Measurements from ENCODE around the gene POU2F3. TPM values are rescaled to one million over a fixed set of nuclear protein-coding genes. Genes with fewer than 3 reads are reported as not detected.
A peak's percentile ranks its signal among the peaks of the same experiment; 100 is the strongest.
"Not testable (repeated sequence)": the region's sequence is repeated elsewhere in the genome, so short reads cannot be mapped to it uniquely, and the experiment has no call there.

POU2F3 gene
- total RNA-seq, 2 experiments from 2014 or later = not detected

GRCh38 chr11:120248551-120249278 lies 8.8 kb downstream of the POU2F3 start:
- intact Hi-C loops (cut with micrococcal nuclease) = loop anchor here (1.0 to 10.0 kb wide), 3 partner anchors 38 to 1216 kb away; partner anchors contain the start of gene ARHGEF12
- CTCF ChIA-PET = interaction anchor here (1.3 to 2.6 kb wide), 4 partner anchors 13 to 54 kb away, joined by 3 to 15 read pairs (median 10); no protein-coding TSS in a partner anchor
- H3K4me3 Mint-ChIP-seq = no peak overlapping the region

GRCh38 chr11:120249279-120250262 lies 9.6 kb downstream of the POU2F3 start:
- peaks cover 70% of the 10 kb centered on the region for H3K27me3 Mint-ChIP-seq (ENCODE audit: low read depth)
- H3K4me3 Mint-ChIP-seq = no peak overlapping the region
- intact Hi-C loops (cut with micrococcal nuclease) = loop anchor here (2.0 to 10.0 kb wide), 2 partner anchors 87 to 1215 kb away; partner anchors contain the start of gene ARHGEF12
- peaks cover 37% of the 10 kb centered on the region for H3K4me1 Mint-ChIP-seq (ENCODE audit: low read depth)
- H3K27ac Mint-ChIP-seq = peak overlapping the region; percentile 78
- no peaks in the 10 kb centered on the region for H3K36me3 Mint-ChIP-seq (ENCODE audit: low read depth)
- no peak for DNase-seq
- no peaks in the 10 kb centered on the region for H3K9me3 Mint-ChIP-seq
- CTCF ChIA-PET = interaction anchor here (1.6 kb wide), 2 partner anchors 14 to 54 kb away, joined by 7 to 12 read pairs; no protein-coding TSS in a partner anchor

More at GRCh38 chr11:120248551-120249278, 8.8 kb downstream of the POU2F3 start:
- Mint-ChIP-seq H3K9me3 (no peaks in the 10 kb centered on the region), H3K27me3 (ENCODE audit: low read depth) (peaks cover 64% of the 10 kb centered on the region), H3K4me1 (ENCODE audit: low read depth) (peaks cover 42% of the 10 kb centered on the region), H3K27ac (peak overlapping the region; percentile 78), H3K36me3 (ENCODE audit: low read depth) (no peaks in the 10 kb centered on the region)
- peak; percentile 42 for DNase-seq

GRCh38 chr11:120253377-120253776 lies 13.4 kb downstream of the POU2F3 start:
- intact Hi-C loops (cut with micrococcal nuclease); H3K9me3 Mint-ChIP-seq; DNase-seq; H3K27ac Mint-ChIP-seq; H3K4me3 Mint-ChIP-seq; H3K36me3 Mint-ChIP-seq (ENCODE audit: low read depth): not testable (repeated sequence)
- Mint-ChIP-seq H3K27me3 (ENCODE audit: low read depth) (peaks cover 78% of the 10 kb centered on the region), H3K4me1 (ENCODE audit: low read depth) (peaks cover 26% of the 10 kb centered on the region)
- CTCF ChIA-PET = interaction anchor here (0.6 to 1.0 kb wide), 2 partner anchors 19 to 78 kb away, joined by 4 read pairs; no protein-coding TSS in a partner anchor

- H3K9me3 Mint-ChIP-seq = no peaks in the 10 kb centered on the region
- H3K27me3 Mint-ChIP-seq (ENCODE audit: low read depth) = peaks cover 73% of the 10 kb centered on the region
- no peak for DNase-seq
- CTCF ChIA-PET = no interaction called here
- H3K27ac Mint-ChIP-seq = no peak overlapping the region
- H3K4me1 Mint-ChIP-seq (ENCODE audit: low read depth) = peaks cover 11% of the 10 kb centered on the region
- H3K4me3 Mint-ChIP-seq = no peak overlapping the region
- no peaks in the 10 kb centered on the region for H3K36me3 Mint-ChIP-seq (ENCODE audit: low read depth)
- intact Hi-C loops (cut with micrococcal nuclease) = no loop called here
Measured at GRCh38 chr11:120254788-120255518, 15.0 kb downstream of the POU2F3 start.

GRCh38 chr11:120255519-120255866 lies 15.6 kb downstream of the POU2F3 start:
- Mint-ChIP-seq H3K9me3 (no peaks in the 10 kb centered on the region), H3K4me1 (ENCODE audit: low read depth) (peaks cover 9% of the 10 kb centered on the region), H3K27me3 (ENCODE audit: low read depth) (peaks cover 67% of the 10 kb centered on the region), H3K4me3 (no peak overlapping the region), H3K27ac (no peak overlapping the region), H3K36me3 (ENCODE audit: low read depth) (no peaks in the 10 kb centered on the region)
- no peak for DNase-seq
- intact Hi-C loops (cut with micrococcal nuclease) = no loop called here
- CTCF ChIA-PET = no interaction called here

- CTCF ChIA-PET = interaction anchor here (2.2 kb wide), 1 partner anchor 20 kb away, joined by 5 read pairs; no protein-coding TSS in a partner anchor
- Mint-ChIP-seq H3K27ac (no peak overlapping the region), H3K4me1 (ENCODE audit: low read depth) (peaks cover 9% of the 10 kb centered on the region), H3K36me3 (ENCODE audit: low read depth) (no peaks in the 10 kb centered on the region), H3K27me3 (ENCODE audit: low read depth) (peaks cover 64% of the 10 kb centered on the region), H3K9me3 (no peaks in the 10 kb centered on the region), H3K4me3 (no peak overlapping the region)
- intact Hi-C loops (cut with micrococcal nuclease) = no loop called here
- DNase-seq = no peak
Measured at GRCh38 chr11:120256178-120256577, 16.2 kb downstream of the POU2F3 start.

- intact Hi-C loops (cut with micrococcal nuclease) = no loop called here
- H3K9me3 Mint-ChIP-seq = no peaks in the 10 kb centered on the region
- DNase-seq = no peak
- CTCF ChIA-PET = interaction anchor here (2.2 kb wide), 1 partner anchor 21 kb away, joined by 5 read pairs; no protein-coding TSS in a partner anchor
- H3K27ac Mint-ChIP-seq = no peak overlapping the region
- no peaks in the 10 kb centered on the region for H3K36me3 Mint-ChIP-seq (ENCODE audit: low read depth)
- H3K4me3 Mint-ChIP-seq = no peak overlapping the region
- H3K4me1 Mint-ChIP-seq (ENCODE audit: low read depth) = peaks cover 9% of the 10 kb centered on the region
- H3K27me3 Mint-ChIP-seq (ENCODE audit: low read depth) = peaks cover 65% of the 10 kb centered on the region
Measured at GRCh38 chr11:120256779-120257178, 16.8 kb downstream of the POU2F3 start.

- H3K27me3 Mint-ChIP-seq (ENCODE audit: low read depth) = peaks cover 62% of the 10 kb centered on the region
- no peaks in the 10 kb centered on the region for H3K36me3 Mint-ChIP-seq (ENCODE audit: low read depth)
- H3K27ac Mint-ChIP-seq = no peak overlapping the region
- intact Hi-C loops (cut with micrococcal nuclease) = no loop called here
- CTCF ChIA-PET = interaction anchor here (0.9 to 2.2 kb wide), 3 partner anchors 22 to 89 kb away, joined by 3 to 5 read pairs (median 4); no protein-coding TSS in a partner anchor
- peaks cover 9% of the 10 kb centered on the region for H3K4me1 Mint-ChIP-seq (ENCODE audit: low read depth)
- H3K4me3 Mint-ChIP-seq = no peak overlapping the region
- no peak for DNase-seq
- no peaks in the 10 kb centered on the region for H3K9me3 Mint-ChIP-seq
Measured at GRCh38 chr11:120257346-120257745, 17.4 kb downstream of the POU2F3 start.

GRCh38 chr11:120258661-120259060 lies 18.7 kb downstream of the POU2F3 start:
- no peak for DNase-seq
- H3K4me3 Mint-ChIP-seq = no peak overlapping the region
- peaks cover 60% of the 10 kb centered on the region for H3K27me3 Mint-ChIP-seq (ENCODE audit: low read depth)
- H3K36me3 Mint-ChIP-seq (ENCODE audit: low read depth) = no peaks in the 10 kb centered on the region
- intact Hi-C loops (cut with micrococcal nuclease) = no loop called here
- H3K27ac Mint-ChIP-seq = no peak overlapping the region
- CTCF ChIA-PET = interaction anchor here (1.3 to 2.2 kb wide), 2 partner anchors 23 to 90 kb away, joined by 4 to 5 read pairs; no protein-coding TSS in a partner anchor
- no peaks in the 10 kb centered on the region for H3K9me3 Mint-ChIP-seq
- peaks cover 9% of the 10 kb centered on the region for H3K4me1 Mint-ChIP-seq (ENCODE audit: low read depth)

GRCh38 chr11:120259241-120259640 lies 19.3 kb downstream of the POU2F3 start:
- CTCF ChIA-PET = interaction anchor here (1.3 kb wide), 1 partner anchor 23 kb away, joined by 3 read pairs; no protein-coding TSS in a partner anchor
- Mint-ChIP-seq H3K4me3 (no peak overlapping the region), H3K4me1 (ENCODE audit: low read depth) (peaks cover 9% of the 10 kb centered on the region), H3K27me3 (ENCODE audit: low read depth) (peaks cover 54% of the 10 kb centered on the region), H3K9me3 (no peaks in the 10 kb centered on the region), H3K36me3 (ENCODE audit: low read depth) (no peaks in the 10 kb centered on the region), H3K27ac (no peak overlapping the region)
- DNase-seq = no peak
- intact Hi-C loops (cut with micrococcal nuclease) = no loop called here

- no peaks in the 10 kb centered on the region for H3K36me3 Mint-ChIP-seq (ENCODE audit: low read depth)
- H3K27me3 Mint-ChIP-seq (ENCODE audit: low read depth) = peaks cover 51% of the 10 kb centered on the region
- intact Hi-C loops (cut with micrococcal nuclease) = no loop called here
- CTCF ChIA-PET = interaction anchor here (1.3 kb wide), 1 partner anchor 24 kb away, joined by 3 read pairs; no protein-coding TSS in a partner anchor
- H3K4me1 Mint-ChIP-seq (ENCODE audit: low read depth) = peaks cover 7% of the 10 kb centered on the region
- H3K27ac Mint-ChIP-seq = no peak overlapping the region
- H3K9me3 Mint-ChIP-seq = no peaks in the 10 kb centered on the region
- H3K4me3 Mint-ChIP-seq = no peak overlapping the region
- no peak for DNase-seq
Measured at GRCh38 chr11:120259988-120260565, 20.1 kb downstream of the POU2F3 start.
